Esophagus muscularis mucosa (tissue), 3 donors: ENCODE data around the gene EDARADD.

Source experiments
- POLR2A ChIP-seq: fragments of 450-650 bp; IDR thresholded peaks from one replicate; pipeline ENCODE4 v1.6.1; 2017; ENCODE audit warnings: antibody characterized with exemption, moderate library complexity, mild to moderate bottlenecking, low read depth
- TF ChIP-seq, protein P1 (sequence below), 3 experiments: fragments of 200-600 bp in 2 of 3; fragments of 450-650 bp in 1 of 3; sonication (generic) in 2 of 3; IDR thresholded peaks; one replicate each; pipeline ENCODE4 v1.5.1; 2017 to 2019; ENCODE audit warnings: antibody characterized with exemption in 3 of 3, mild to moderate bottlenecking in 2 of 3, moderate library complexity in 1 of 3

DNA sequence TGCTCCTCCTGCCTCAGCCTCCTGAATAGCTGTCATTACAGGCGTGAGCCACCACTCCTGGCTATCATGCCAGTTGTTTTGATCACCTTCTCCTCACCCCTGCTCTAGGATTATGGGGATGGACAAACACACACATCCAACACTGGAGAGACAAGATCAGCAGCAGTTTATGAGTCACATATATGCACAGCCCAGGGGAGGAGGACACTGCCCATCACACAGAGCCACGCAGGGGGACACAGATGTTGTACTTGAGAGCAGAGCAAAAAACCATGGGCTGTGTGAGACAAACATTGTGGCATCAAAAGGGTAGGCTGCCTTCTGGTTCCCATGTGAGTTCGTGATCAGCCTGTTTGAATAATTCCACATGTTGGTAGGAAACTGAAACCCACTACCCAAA lies 32.1 kb downstream of the EDARADD start:
- TF ChIP-seq, protein P1, sequence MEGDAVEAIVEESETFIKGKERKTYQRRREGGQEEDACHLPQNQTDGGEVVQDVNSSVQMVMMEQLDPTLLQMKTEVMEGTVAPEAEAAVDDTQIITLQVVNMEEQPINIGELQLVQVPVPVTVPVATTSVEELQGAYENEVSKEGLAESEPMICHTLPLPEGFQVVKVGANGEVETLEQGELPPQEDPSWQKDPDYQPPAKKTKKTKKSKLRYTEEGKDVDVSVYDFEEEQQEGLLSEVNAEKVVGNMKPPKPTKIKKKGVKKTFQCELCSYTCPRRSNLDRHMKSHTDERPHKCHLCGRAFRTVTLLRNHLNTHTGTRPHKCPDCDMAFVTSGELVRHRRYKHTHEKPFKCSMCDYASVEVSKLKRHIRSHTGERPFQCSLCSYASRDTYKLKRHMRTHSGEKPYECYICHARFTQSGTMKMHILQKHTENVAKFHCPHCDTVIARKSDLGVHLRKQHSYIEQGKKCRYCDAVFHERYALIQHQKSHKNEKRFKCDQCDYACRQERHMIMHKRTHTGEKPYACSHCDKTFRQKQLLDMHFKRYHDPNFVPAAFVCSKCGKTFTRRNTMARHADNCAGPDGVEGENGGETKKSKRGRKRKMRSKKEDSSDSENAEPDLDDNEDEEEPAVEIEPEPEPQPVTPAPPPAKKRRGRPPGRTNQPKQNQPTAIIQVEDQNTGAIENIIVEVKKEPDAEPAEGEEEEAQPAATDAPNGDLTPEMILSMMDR (IDR thresholded peaks at IDR 0.05), result no peak
- no peak for TF ChIP-seq POLR2A
